ENCODE data around the gene SYNM.

GRCh38 chr15:99117111-99117510 is 12.2 kb downstream of the SYNM start:
- TF ChIP-seq CTCF (conservative IDR thresholded peaks at IDR 0.05; ENCODE audit: low read depth, low read length) (no peak), EZH2 (IDR thresholded peaks at IDR 0.05; ENCODE audit: low read length, unreplicated experiment) (no peak)
